Peyer's patch (tissue), 4 donors: ENCODE results near the gene HEY2.

Source experiments
- POLR2A ChIP-seq, 2 donors: fragments of 450-650 bp; IDR thresholded peaks; one replicate each; pipeline ENCODE4 v1.5.1; 2017; ENCODE audit warnings: antibody characterized with exemption in 2 of 2, mild to moderate bottlenecking in 2 of 2, moderate library complexity in 2 of 2
- TF ChIP-seq, protein P1 (sequence below), 6 experiments: fragments of 450-650 bp in 4 of 6; fragments of 200-600 bp in 2 of 6; sonication (generic) in 1 of 6; IDR thresholded peaks; one replicate each; pipeline ENCODE4 v1.5.1; 2017 to 2019; ENCODE audit warnings: antibody characterized with exemption in 6 of 6, mild to moderate bottlenecking in 3 of 6, moderate library complexity in 1 of 6

DNA sequence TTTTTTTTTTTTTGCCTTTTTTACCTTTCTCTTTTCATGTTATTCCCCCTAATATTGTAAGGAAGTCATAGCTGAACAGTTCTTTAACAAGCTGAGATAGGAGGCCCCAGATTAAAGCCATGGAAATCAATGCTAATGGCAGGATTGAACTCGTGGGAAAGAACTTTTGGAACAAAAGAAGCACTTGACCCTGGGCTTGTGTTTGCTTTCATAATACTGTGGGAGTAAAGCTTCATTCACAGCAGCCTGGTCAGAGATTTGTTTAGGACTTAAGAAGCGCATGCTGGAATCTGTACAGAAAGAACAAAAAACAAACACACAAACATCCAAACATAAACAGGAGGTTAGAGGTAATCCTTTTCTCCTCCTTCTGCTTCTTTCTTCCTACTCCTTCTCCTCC, 5.1 kb downstream of the HEY2 start:
- TF ChIP-seq, protein P1, sequence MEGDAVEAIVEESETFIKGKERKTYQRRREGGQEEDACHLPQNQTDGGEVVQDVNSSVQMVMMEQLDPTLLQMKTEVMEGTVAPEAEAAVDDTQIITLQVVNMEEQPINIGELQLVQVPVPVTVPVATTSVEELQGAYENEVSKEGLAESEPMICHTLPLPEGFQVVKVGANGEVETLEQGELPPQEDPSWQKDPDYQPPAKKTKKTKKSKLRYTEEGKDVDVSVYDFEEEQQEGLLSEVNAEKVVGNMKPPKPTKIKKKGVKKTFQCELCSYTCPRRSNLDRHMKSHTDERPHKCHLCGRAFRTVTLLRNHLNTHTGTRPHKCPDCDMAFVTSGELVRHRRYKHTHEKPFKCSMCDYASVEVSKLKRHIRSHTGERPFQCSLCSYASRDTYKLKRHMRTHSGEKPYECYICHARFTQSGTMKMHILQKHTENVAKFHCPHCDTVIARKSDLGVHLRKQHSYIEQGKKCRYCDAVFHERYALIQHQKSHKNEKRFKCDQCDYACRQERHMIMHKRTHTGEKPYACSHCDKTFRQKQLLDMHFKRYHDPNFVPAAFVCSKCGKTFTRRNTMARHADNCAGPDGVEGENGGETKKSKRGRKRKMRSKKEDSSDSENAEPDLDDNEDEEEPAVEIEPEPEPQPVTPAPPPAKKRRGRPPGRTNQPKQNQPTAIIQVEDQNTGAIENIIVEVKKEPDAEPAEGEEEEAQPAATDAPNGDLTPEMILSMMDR (IDR thresholded peaks at IDR 0.05): no peak
- no peak for TF ChIP-seq POLR2A (IDR thresholded peaks at IDR 0.05)
